ENCODE results near the gene STARD9.
"Not testable (repeated sequence)": the region's sequence is repeated elsewhere in the genome, so short reads cannot be mapped to it uniquely, and the experiment has no call there.

STARD9 gene

DNA sequence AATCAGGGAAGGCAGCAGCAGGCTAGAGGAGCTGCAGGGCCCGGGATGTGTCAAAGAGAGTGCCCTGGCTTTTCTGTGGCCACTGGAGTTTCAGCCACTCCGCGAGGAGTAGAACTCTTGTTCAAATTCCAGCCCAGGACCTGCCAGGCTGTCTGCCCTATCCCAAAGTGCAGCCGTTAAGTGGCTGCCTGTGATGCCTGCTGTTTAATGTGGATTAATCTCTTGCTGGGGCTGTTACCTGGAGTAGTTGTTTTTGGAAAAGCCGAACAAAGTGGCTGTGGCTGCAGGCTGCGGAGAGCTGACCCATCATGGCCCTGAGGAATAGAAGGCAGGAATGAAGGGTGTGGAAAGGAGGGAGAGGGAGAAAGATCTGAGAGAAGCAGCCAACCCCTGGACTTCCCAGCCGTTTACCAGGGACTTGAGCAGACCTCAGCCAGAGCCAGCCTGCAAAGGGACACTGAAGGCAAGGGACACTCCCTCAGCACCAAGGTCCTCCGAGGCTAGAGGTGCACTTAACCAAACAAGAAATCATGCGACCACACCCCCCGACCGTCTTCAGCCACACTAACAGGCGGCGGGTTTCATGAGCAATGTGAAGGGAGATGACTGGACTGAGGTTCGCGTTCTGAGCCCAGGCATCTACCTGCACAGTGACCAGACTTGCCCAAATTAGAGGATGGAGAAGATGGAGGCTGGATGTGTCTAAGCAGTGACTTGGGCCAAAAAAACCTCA is 156.9 kb downstream of the STARD9 start:
- DNase-seq, result no peak

DNA sequence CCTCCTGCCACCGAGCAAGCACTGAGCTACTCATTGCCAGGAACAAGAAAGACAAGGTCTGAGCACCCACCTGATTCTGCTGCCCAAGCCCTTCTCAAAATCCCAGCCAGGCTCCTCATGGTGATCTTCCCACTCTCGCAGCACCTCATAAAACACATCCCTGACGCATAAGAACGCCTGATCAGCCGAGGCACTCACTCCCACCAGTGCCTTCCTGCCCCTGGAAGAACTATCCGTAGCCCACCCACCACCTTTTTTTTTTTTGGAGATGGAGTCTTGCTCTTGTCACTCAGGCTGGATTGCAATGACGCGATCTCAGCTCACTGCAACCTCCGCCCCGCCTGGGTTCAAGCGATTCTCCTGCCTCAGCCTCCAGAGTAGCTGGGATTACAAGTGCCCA is 157.6 kb downstream of the STARD9 start:
- no peak for DNase-seq

GRCh38 chr15:42734076-42734672 is 158.8 kb downstream of the STARD9 start:
- no peak for DNase-seq

DNA sequence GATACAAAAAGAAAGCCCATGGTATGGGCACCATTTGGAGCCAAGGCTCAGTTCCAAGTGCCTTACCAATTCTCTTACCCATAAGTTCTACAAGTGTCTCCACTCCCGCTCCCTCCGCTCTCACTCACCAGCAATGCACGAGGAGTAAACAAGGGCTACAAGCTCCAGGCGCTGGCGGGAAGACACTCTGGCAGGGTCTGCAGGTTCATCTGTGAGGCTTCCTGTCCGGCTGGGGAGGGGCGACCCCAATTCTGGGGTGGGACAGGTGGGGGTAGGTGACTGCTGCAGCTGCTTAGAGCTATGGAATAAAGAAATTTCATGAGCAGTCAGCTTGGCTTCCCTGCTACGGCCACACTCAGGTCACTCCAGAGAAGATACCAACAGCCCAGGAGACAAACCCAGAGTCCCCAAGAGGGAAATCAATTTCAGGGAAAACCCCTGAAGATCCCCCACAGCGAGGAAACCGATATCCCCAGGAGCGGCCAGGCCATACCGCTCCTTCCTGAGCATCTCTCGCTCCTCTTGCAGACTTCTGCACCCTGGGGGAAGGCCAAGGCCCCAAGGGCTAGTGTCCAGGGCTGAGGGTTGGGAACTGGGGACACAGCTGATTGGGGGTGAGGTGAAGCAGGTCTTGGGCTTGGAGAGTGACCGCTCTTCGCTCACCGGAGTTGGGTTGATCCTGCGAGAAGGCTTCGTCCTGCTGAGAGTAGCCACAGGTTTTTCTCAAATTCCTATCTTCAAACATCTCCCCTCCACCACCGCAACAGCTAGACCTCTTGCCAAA is 160.2 kb downstream of the STARD9 start:
- no peak for DNase-seq

- peak; percentile 33 for DNase-seq
These were observed 160.9 kb downstream of the STARD9 start for GRCh38 chr15:42736178-42736792.

GRCh38 chr15:42736793-42737528 is 161.6 kb downstream of the STARD9 start, which contains the start of gene CDAN1:
Gene CDAN1 (minus strand): TSS chr15:42737128. CDS start chr15:42737102, 26 bp downstream.
- DNase-seq, result peak; percentile 96

DNA sequence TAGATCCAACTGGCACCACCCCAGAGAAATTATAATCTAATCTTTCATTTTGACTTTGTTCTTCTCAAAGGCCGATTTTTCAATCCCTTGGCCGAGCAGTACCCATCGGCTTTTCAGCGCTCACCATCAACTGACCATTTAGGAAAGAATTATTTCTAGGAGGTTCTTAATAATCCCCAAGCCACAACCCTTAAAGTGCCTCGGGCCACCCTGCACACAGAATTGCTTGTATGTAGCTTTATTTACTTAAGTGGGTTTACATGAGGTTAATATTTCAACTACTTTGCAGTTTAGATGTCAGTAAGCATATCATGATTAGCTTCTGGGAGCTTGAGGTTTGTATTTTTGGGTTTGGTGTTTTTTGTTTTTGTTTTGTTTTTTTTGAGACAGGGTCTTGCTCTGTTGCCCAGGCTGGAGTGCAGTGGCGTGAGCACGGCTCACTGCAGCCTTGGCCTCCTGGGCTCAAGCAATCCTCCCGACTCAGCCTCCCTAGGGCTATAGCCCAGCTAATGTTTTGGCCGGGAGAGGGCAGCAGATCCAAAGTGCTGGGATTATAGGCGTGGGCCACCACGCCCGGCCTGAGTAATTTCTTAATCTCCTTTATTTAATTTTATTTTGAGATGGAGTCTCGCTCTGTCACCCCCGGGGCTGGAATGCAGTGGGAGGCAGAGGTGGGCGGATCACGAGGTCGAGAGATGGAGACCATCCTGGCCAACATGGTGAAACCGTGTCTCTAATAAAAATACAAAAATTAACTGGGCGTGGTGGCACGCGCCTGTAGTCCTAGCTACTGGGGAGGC is 162.3 kb downstream of the STARD9 start:
- no peak for DNase-seq

- DNase-seq, result no peak
These were observed 166.3 kb downstream of the STARD9 start for GRCh38 chr15:42741710-42742109.

GRCh38 chr15:42742149-42742548 is 166.7 kb downstream of the STARD9 start:
- no peak for DNase-seq

DNA sequence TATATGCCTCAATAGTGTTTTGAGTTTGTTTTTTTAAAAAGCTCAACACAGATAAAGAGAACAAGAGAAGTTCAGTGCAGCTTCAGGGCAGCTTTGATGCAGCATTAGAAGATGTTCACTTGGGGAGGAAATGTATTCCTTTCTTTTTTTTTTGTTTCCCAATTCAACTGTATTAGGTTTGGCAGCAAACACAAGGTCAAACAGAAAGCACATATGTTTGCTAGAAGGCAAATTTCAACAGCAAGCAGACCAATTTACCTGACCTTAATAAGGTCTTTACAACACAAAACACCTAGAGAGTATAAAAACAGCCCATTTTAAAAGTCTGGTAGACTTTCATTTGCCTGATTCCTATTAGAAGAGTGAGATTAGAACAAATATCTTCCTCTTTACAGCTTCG is 168.8 kb downstream of the STARD9 start:
- no peak for DNase-seq

- DNase-seq, result no peak
These were observed 173.9 kb downstream of the STARD9 start for GRCh38 chr15:42749266-42749665.

DNA sequence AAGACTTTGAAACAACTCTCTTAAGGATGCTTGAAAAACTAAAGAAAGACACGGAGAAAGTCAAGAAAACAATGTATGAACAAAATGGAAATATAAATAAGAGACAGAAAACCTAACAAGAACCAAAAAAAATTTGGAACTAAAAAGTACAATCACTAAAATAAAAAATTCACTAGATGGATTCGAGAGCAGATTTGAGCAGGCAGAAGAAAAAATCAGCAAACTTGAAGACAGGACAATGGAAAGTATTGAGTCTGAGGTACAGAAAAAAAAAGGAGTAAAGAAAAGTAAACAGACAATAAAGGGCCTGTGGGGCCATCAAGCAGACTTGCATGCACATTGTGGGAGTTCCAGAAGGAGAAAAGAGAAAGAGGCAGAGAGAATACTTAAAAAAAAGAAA is 174.9 kb downstream of the STARD9 start:
- no peak for DNase-seq

DNA sequence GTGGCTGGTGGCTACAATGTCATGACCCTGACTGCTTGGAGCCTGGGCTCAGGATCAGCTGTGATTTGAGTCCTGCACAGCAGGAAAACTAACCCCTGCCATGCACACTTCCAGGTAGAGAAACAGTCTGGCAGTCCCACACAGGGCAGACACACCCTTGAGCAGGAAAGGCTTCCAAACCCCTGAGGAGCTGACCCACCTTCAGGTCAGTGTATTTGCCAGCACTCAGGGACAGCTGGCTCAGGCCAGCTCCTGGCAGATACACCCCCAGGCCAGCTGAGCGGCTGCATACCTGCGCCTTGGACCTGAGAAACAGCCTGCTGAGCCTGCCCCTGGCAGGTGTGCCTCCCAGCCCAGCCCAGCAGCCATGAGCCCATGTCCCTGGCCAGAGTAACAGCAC is 183.7 kb downstream of the STARD9 start:
- no peak for DNase-seq

DNA sequence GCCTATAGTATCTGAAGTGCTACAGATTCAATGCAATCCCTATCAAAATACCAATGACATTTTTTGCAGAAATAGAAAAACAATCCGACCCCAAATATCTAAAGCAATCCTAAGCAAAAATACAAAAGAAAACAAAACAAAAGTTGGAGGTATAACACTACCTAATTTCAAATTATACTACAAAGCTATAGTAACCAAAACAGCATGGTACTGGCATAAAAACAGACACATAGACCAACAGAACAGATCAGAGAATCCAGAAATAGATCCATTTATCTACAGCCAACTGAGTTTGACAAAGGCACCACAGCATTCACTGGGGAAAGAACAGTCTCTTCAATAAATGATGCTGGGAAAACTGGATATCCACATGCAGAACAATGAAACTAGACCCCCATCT is 185.4 kb downstream of the STARD9 start:
- DNase-seq, result no peak

GRCh38 chr15:42761813-42762212 is 186.4 kb downstream of the STARD9 start:
- not testable (repeated sequence) for DNase-seq

DNA sequence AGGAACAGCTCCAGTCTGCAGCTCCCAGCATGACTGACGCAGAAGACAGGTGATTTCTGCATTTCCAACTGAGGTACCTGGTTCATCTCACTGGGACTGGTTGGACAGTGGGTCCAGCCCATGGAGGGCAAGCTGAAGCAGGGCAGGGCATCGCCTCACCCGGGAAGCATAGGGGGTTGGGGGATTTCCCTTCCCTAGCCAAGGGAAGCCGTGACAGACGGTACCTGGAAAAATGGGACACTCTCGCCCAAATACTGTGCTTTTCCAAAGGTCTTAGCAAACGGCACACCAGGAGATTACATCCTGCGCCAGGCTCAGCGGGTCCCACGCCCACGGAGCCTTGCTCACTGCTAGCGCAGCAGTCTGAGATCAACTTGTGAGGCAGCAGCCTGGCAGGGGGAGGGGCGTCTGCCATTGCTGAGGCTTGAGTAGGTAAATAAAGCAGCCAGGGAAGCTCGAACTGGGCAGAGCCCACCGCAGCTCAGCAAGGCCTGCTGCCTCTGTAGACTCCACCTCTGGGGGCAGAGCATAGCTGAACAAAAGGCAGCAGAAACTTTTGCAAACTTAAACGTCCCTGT is 188.8 kb downstream of the STARD9 start:
- not testable (repeated sequence) for DNase-seq

DNA sequence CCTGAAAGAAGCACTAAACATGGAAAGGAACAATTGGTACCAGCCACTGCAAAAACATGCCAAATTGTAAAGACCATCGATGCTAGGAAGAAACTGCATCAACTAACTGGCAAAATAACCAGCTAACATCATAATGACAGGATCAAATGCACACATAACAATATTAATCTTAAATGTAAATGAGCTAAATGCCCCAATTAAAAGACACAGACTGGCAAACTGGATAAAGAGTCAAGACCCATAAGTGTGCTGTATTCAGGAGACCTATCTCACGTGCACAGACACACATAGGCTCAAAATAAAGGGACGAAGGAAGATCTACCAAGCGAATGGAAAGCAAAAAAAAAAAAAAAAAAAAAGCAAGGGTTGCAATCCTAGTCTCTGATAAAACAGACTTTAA is 190.7 kb downstream of the STARD9 start:
- DNase-seq, result not testable (repeated sequence)

Data from stimulated activated CD8-positive, alpha-beta memory T cell treated with anti-CD3 and anti-CD28 coated beads, Interleukin-4, amount 100 ng/mL, for 48 hours (primary cell).